ENCODE measurements around the gene OR10AD1.
A peak's percentile ranks its signal among the peaks of the same experiment; 100 is the strongest.
"Not testable (repeated sequence)": the region's sequence is repeated elsewhere in the genome, so short reads cannot be mapped to it uniquely, and the experiment has no call there.

The OR10AD1 gene

GRCh38 chr12:48163150-48163747, 39.8 kb downstream of the OR10AD1 start:
- DNase-seq (ENCODE audit: low read depth in 2 of 3, low spot score in 1 of 3): no peak

- DNase-seq (ENCODE audit: low read depth in 2 of 3, low spot score in 1 of 3): no peak
These were observed 42.3 kb downstream of the OR10AD1 start for GRCh38 chr12:48160807-48161206.

- no peak for DNase-seq (ENCODE audit: low read depth in 2 of 3, low spot score in 1 of 3)
These were observed 43.0 kb downstream of the OR10AD1 start for GRCh38 chr12:48160046-48160445.

GRCh38 chr12:48157889-48158370, 45.2 kb downstream of the OR10AD1 start:
- DNase-seq (ENCODE audit: low read depth in 2 of 3, low spot score in 1 of 3): peak in 2 of 3 donors; percentile 8 to 9

GRCh38 chr12:48157018-48157888, 45.8 kb downstream of the OR10AD1 start, which contains the start of gene ASB8:
Gene ASB8 (minus strand): TSS chr12:48157515. CDS start chr12:48153496, 4,019 bp downstream.
- DNase-seq (ENCODE audit: low read depth in 2 of 3, low spot score in 1 of 3): peak; percentile 97 to 99 (median 99)

- DNase-seq (ENCODE audit: low read depth in 2 of 3, low spot score in 1 of 3): no peak
These were observed 46.5 kb downstream of the OR10AD1 start for GRCh38 chr12:48156652-48157017.

- DNase-seq (ENCODE audit: low read depth in 2 of 3, low spot score in 1 of 3): not testable (repeated sequence)
These were observed 47.3 kb downstream of the OR10AD1 start for GRCh38 chr12:48155786-48156185.

All from stimulated activated CD4-positive, alpha-beta T cell treated with anti-CD3 and anti-CD28 coated beads, Interleukin-12 subunit alpha, Interleukin-12 subunit beta, amount 100 ng/mL, for 48 hours (primary cell).